ENCODE data around the gene TMEM132D.

GRCh38 chr12:129226005-129226404 is 677.8 kb downstream of the TMEM132D start:
- TF ChIP-seq TAF1 (conservative IDR thresholded peaks at IDR 0.05), result no peak
- TF ChIP-seq, protein P1, sequence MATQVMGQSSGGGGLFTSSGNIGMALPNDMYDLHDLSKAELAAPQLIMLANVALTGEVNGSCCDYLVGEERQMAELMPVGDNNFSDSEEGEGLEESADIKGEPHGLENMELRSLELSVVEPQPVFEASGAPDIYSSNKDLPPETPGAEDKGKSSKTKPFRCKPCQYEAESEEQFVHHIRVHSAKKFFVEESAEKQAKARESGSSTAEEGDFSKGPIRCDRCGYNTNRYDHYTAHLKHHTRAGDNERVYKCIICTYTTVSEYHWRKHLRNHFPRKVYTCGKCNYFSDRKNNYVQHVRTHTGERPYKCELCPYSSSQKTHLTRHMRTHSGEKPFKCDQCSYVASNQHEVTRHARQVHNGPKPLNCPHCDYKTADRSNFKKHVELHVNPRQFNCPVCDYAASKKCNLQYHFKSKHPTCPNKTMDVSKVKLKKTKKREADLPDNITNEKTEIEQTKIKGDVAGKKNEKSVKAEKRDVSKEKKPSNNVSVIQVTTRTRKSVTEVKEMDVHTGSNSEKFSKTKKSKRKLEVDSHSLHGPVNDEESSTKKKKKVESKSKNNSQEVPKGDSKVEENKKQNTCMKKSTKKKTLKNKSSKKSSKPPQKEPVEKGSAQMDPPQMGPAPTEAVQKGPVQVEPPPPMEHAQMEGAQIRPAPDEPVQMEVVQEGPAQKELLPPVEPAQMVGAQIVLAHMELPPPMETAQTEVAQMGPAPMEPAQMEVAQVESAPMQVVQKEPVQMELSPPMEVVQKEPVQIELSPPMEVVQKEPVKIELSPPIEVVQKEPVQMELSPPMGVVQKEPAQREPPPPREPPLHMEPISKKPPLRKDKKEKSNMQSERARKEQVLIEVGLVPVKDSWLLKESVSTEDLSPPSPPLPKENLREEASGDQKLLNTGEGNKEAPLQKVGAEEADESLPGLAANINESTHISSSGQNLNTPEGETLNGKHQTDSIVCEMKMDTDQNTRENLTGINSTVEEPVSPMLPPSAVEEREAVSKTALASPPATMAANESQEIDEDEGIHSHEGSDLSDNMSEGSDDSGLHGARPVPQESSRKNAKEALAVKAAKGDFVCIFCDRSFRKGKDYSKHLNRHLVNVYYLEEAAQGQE (IDR thresholded peaks at IDR 0.05), result no peak
- TF ChIP-seq EGR1 (IDR thresholded peaks at IDR 0.05; ENCODE audit: low read depth in 2 of 2), result no peak
- no peak for TF ChIP-seq ATF3 (IDR thresholded peaks at IDR 0.05)
- no peak for TF ChIP-seq YY1 (IDR thresholded peaks at IDR 0.05)

All from liver (tissue), 2 donors.